Keratinocyte (primary cell): ENCODE results near the gene PRKCI. TPM values are rescaled to one million over a fixed set of nuclear protein-coding genes. Genes with fewer than 3 reads are reported as not detected.

Experiments used
- DNase-seq: peaks from one replicate; pipeline ENCODE4 v3.0.0-alpha.2; 2011; ENCODE audit warnings: low read depth, missing footprints, low spot score
- FAIRE-seq: peaks from 2 replicates; lab custom pipeline; 2011; peaks lifted over from hg19 to GRCh38; lab: Jason Lieb, UNC
- H2AFZ ChIP-seq: 2 replicates; pipeline ENCODE4 v1.6.0; 2012; ENCODE audit warnings: low read length, control low read depth, inconsistent platforms; ENCODE audit not compliant: control insufficient read depth
- H3K27ac ChIP-seq: 2 replicates; pipeline ENCODE4 v1.5.1; 2011; ENCODE audit warnings: low read length; ENCODE audit not compliant: control insufficient read depth, insufficient read depth
- H3K27me3 ChIP-seq: 3 replicates; pipeline ENCODE4 v1.6.0; 2011; ENCODE audit warnings: low read length; ENCODE audit not compliant: control insufficient read depth, insufficient read depth; ENCODE audit errors: extremely low read depth
- H3K36me3 ChIP-seq, 2 experiments: 2 replicates in 1 of 2; 3 replicates in 1 of 2; pipeline ENCODE4 v1.5.1; 2011; ENCODE audit warnings: low read length in 2 of 2, mild to moderate bottlenecking in 1 of 2; ENCODE audit not compliant: control insufficient read depth in 2 of 2, insufficient read depth in 2 of 2; ENCODE audit errors: extremely low read depth in 1 of 2
- H3K4me1 ChIP-seq: 3 replicates; pipeline ENCODE4 v1.5.1; 2011; ENCODE audit warnings: low read length; ENCODE audit not compliant: control insufficient read depth, insufficient read depth; ENCODE audit errors: extremely low read depth
- H3K4me2 ChIP-seq: 3 replicates; pipeline ENCODE4 v1.6.0; 2011; ENCODE audit warnings: low read depth, low read length; ENCODE audit not compliant: control insufficient read depth, insufficient read depth; ENCODE audit errors: extremely low read depth
- H3K4me3 ChIP-seq, 3 experiments: fragments of 200-600 bp in 1 of 3; sonication (generic) in 1 of 3; 2 replicates in 2 of 3; 3 replicates in 1 of 3; pipeline ENCODE4 v1.5.1; 2011 to 2016; ENCODE audit warnings: low read length in 3 of 3, mild to moderate bottlenecking in 3 of 3, control low read depth in 2 of 3, inconsistent platforms in 1 of 3, low read depth in 1 of 3, mixed read lengths in 1 of 3, mixed run types in 1 of 3, moderate library complexity in 1 of 3; ENCODE audit not compliant: control insufficient read depth in 2 of 3, insufficient read depth in 2 of 3; ENCODE audit errors: extremely low read depth in 1 of 3
- H3K79me2 ChIP-seq: 2 replicates; pipeline ENCODE4 v1.6.0; 2012; ENCODE audit warnings: low read length; ENCODE audit not compliant: control insufficient read depth, insufficient read depth
- H3K9ac ChIP-seq: 3 replicates; pipeline ENCODE4 v1.6.0; 2011; ENCODE audit warnings: low read length; ENCODE audit not compliant: control insufficient read depth, insufficient read depth; ENCODE audit errors: extremely low read depth
- H3K9me1 ChIP-seq: 3 replicates; pipeline ENCODE4 v1.6.0; 2011; ENCODE audit warnings: low read length; ENCODE audit not compliant: control insufficient read depth, insufficient read depth; ENCODE audit errors: extremely low read depth
- H3K9me3 ChIP-seq: 2 replicates; pipeline ENCODE4 v1.5.1; 2012; ENCODE audit warnings: low read depth, low read length; ENCODE audit not compliant: control insufficient read depth
- H4K20me1 ChIP-seq: 3 replicates; pipeline ENCODE4 v1.6.0; 2011; ENCODE audit warnings: low read length; ENCODE audit not compliant: control insufficient read depth, insufficient read depth; ENCODE audit errors: extremely low read depth
- CTCF ChIP-seq, 3 experiments: IDR thresholded peaks in 1 of 3; conservative IDR thresholded peaks in 1 of 3; optimal IDR thresholded peaks in 1 of 3; 2 replicates in 2 of 3; 3 replicates in 1 of 3; pipeline versions ENCODE3 to v1.5.1; 2011; ENCODE audit warnings: low read length in 3 of 3, mild to moderate bottlenecking in 3 of 3, moderate library complexity in 2 of 3, control low read depth in 1 of 3, inconsistent platforms in 1 of 3; ENCODE audit not compliant: insufficient read depth in 2 of 3; ENCODE audit errors: extremely low read depth in 1 of 3
- EZH2 ChIP-seq: IDR thresholded peaks from one replicate; pipeline ENCODE4 v1.6.1; 2012; ENCODE audit warnings: inconsistent platforms, mild to moderate bottlenecking, low read length, moderate library complexity
- dilution Hi-C: fragments of 300-500 bp; cut with MboI; formaldehyde crosslinking; loops from one replicate; pipeline ENCODE4 v1.7.0; 2020; ENCODE audit warnings: low sequenced_read_pairs; ENCODE audit not compliant: extremely low pct_ligation_motif_present
- polyA plus RNA-seq, 5 experiments: library from polyadenylated mRNA; depleted of rRNA in 3 of 5; stranded (reverse) in 3 of 5; stranded (forward) in 1 of 5; unstranded in 1 of 5; fragments of >200 nt; gene quantifications; 1 replicate in 1 of 5; 2 replicates in 3 of 5; 3 replicates in 1 of 5; pipeline versions ENCODE4 v1.2.1 to v1.2.3, GENCODE V29; 2011 to 2012; ENCODE audit warnings: missing spikeins in 2 of 5, low read depth in 1 of 5, low replicate concordance in 1 of 5

PRKCI gene
- polyA plus RNA-seq, 1 donor (not counting 4 experiments of a cell fraction or from before 2014, with no cell fraction given), result 53.5 TPM

- DNase-seq (no peak), FAIRE-seq (no peak)
- Histone ChIP-seq H2AFZ (no peak overlapping the region), H3K4me1 (no peaks in the 10 kb centered on the region), H3K9ac (no peak overlapping the region), H3K36me3 (no peaks in the 10 kb centered on the region), H3K27ac (no peak overlapping the region), H3K4me3 (no peak overlapping the region), H3K79me2 (no peaks in the 10 kb centered on the region), H3K9me3 (no peaks in the 10 kb centered on the region), H3K27me3 (no peaks in the 10 kb centered on the region), H4K20me1 (no peaks in the 10 kb centered on the region), H3K4me2 (peak overlapping the region; percentile 27), H3K9me1 (no peaks in the 10 kb centered on the region)
- TF ChIP-seq CTCF (optimal IDR thresholded peaks at IDR 0.05 in 1 of 3, IDR thresholded peaks at IDR 0.05 in 1 of 3, conservative IDR thresholded peaks at IDR 0.05 in 1 of 3; ENCODE audit: extremely low read depth in 1 of 3, insufficient read depth in 2 of 3, low read length in 3 of 3) (no peak), EZH2 (no peak)
- dilution Hi-C loops, result no loop called here
Measured at GRCh38 chr3:170330366-170330765, 108.1 kb downstream of the PRKCI start.

GRCh38 chr3:170331143-170331542 lies 108.9 kb downstream of the PRKCI start:
- Histone ChIP-seq H3K27ac (no peak overlapping the region), H3K79me2 (no peaks in the 10 kb centered on the region), H3K9me1 (no peaks in the 10 kb centered on the region), H3K4me1 (no peaks in the 10 kb centered on the region), H3K4me2 (no peak overlapping the region), H3K9me3 (no peaks in the 10 kb centered on the region), H3K4me3 (no peak overlapping the region), H4K20me1 (no peaks in the 10 kb centered on the region), H3K36me3 (no peaks in the 10 kb centered on the region), H3K9ac (no peak overlapping the region), H2AFZ (no peak overlapping the region), H3K27me3 (no peaks in the 10 kb centered on the region)
- DNase-seq (no peak), FAIRE-seq (no peak)
- no peak for TF ChIP-seq CTCF (optimal IDR thresholded peaks at IDR 0.05 in 1 of 3, IDR thresholded peaks at IDR 0.05 in 1 of 3, conservative IDR thresholded peaks at IDR 0.05 in 1 of 3; ENCODE audit: extremely low read depth in 1 of 3, insufficient read depth in 2 of 3, low read length in 3 of 3)
- no peak for TF ChIP-seq EZH2
- dilution Hi-C loops, result no loop called here
